ENCODE results near the gene KRTAP4-8.
"Not testable (repeated sequence)": the region's sequence is repeated elsewhere in the genome, so short reads cannot be mapped to it uniquely, and the experiment has no call there.

KRTAP4-8 gene

DNA sequence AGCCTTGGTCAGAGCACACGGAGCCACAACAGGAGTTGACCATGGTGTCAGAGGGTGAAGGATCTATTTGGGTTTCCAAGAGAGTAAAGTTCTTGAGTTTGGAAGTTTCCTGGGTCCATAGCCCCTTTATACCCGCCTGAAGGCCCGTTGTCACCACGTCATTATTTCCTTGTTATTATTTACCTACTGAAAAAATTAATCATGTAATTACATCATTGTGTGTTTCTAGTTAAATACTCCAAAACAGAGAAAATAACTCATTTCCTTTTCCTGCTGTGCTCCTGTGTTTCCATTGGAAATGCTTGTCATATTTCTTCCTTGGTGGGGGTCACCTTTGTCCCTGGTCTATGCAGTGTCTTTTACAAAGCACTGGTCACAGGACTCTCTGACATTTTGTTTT is at the start of gene KRTAP4-8:
Gene KRTAP4-8, minus strand, starts transcription at position 101 of the 400 bp plus-strand sequence. Its CDS starts 58 bp downstream, at position 43.
- no peak for DNase-seq

DNA sequence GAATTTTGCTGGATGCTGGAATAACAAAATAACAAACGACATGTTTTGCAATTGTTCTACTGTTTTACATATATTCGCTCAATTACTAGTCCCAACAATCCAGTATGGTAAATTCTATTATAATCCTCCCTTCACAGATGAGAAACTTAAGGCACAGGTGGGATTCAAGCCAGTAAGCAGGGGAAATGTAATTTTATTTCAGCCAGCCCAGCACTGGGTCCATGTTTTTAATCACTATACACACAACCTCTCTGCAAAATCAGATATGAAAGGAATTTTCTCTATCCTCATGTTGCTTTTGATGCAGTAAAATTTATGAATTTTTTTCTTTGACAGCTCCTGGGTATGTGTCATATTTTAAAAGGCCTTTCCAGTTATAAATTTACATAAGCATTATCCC is 47.3 kb upstream of the KRTAP4-8 start:
- no peak for DNase-seq

DNA sequence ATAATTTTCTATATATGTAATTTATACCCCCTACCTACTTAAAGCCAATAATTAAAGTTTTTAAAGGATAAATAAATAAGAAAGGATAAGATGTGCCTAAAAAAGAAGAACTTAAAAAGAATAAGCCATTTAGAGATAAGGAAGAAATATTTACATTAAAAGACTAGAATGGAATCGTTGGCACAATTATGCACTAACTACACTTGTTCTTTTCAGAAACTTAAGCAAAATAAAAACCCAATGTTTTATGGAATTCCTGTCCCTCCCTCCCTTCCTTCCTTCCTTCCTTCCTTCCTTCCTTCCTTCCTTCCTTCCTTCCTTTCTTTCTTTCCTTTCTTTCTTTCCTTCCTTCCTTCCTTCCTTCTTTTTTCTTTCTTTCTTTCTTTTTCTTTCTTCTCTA is 46.9 kb upstream of the KRTAP4-8 start:
- no peak for DNase-seq

DNA sequence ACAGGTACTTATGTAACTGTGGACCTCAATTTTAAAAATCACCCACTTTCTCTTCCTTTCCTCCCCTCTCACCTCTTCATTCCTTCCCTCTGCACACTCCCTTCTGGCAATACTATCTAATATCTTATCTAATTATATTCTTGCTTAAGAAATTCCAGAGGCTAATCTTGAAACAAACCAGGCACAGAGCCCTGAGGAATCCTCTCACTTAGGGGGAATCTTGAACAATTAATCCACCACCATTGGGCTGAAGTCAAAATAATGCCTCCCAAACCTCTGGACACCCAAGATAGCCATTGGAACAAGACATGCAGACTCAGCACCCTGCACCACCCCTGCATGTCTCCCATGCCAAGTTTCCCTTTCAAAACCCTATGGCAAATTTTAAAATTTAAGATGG is 43.4 kb upstream of the KRTAP4-8 start:
- DNase-seq, result no peak

DNA sequence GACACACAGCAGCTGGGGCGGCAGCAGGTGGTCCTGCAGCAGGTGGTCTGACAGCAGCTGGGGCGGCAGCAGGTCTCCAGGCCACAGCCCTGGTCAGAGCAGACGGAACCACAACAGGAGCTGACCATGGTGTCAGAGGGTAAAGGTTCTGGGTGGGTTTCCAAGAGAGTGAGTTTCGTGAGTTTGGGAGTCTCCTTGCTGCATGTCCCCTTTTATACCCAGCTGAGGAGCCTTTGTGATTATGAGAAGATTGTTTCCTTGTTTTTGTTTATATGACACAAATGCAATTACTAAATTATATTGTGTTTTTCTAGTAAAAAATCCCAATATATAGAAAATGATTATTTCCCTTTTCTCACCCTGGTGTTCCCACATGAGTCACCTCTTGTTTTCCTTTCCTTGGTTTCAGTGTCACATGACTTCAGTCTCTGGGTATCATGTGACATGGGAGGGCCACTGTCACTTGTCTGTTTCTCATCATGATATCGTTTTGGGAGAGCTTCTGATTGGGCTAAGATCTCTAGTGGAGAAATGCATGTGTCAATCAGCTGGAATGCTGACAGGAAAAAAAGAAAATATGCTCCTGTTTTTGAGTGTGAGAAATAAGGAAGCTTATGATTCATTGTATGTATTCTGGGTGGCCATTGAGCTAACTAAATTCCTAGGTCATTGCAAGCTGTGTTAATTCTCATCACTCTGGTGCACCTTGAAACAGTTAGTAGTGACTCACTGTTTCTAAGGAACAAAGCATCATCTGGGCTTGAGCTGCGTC is 42.6 kb upstream of the KRTAP4-8 start, which contains the start of gene KRTAP4-6:
Gene KRTAP4-6, minus strand, starts transcription at position 185 of the 772 bp plus-strand sequence. Its CDS starts 57 bp downstream, at position 128.
- DNase-seq, result no peak

DNA sequence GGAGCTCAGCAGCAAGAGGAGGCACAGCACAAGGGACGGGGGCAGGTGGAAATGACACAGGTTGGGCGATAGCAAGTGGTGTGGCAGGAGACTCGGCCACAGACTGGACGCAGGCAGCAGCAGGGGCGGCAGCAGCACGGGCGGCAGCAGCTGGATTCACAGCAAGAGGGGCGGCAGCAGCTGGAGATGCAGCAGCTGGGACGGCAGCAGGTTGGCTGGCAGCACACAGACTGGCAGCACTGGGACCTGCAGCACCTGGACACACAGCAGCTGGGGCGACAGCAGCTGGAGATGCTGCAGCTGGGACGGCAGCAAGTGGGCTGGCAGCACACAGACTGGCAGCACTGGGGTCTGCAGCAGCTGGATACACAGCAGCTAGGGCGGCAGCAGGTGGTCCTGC is 41.9 kb upstream of the KRTAP4-8 start:
- not testable (repeated sequence) for DNase-seq

DNA sequence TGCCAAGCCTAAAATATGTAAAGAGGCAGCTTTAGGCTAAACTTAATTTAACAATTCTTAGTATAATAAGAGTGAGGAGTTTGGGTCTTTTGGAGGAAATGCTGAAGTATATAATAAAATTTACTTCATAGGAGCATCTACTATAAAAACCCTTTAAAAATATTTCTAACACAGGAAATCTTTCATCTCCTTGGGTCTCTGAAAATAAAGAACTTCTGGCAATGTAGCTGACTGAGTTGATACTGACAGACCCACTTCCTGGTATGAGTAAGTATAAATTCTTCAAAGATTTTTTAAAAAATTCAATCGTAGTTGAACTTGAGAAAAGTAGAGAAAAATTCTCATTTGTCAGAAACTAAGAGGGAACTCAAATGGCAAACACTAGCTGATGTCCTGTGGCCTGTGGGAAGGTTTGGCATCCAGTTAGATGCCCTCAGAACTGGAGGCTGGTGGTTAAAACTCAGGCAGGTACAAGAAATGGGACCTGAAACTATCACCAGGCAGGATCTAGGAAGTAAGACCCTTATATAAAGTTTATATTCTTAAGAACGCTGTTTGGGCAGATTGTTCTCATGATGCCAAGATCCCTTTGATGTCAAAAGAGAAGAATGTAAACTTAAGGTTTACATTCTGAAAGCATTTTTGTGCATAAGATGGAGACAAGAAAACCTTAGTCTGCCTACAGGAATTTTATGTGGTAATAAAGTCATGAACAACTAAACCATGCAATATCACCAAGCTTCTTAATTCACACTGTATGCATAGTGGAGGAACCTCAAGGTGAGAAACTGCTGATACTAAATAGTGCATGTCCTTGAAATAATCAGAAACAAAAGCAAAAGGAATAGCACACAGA is 36.2 kb upstream of the KRTAP4-8 start:
- DNase-seq, result no peak

DNA sequence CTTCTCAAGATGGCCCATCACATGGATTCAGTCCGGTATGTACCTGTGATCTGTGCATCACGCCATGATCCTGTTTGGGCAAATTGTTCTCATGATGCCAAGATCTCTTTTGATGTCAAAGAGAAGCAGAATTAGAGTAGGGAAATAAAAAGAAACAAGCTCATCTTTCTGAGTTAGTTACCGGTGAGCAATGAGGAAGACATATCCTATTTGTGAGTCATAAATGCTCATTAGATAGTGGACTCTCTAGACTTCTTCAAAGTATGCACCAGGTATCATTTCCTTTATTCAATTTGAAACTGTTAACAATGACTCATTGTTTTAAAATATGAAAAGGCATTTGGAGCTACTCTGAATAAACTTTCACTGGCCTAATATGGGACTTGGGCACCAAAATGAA is 34.0 kb upstream of the KRTAP4-8 start:
- no peak for DNase-seq

DNA sequence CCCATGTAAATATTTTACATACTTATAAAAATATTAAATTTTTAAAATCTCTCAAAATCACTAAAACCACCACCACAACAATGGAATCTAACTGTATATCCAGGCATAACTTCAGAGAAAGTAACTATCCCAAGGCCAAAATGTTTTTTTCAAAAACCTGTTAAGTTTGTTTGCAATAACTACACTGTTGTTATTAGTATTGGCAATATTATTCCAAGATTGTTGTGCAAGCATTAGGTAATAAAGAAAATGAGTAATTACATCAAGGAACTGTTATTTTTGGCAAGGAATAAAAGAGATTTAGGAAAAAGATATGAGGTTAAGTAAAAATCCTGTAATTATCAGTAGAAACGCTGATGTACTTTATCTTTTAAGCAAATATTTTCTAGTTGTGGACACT is 29.4 kb upstream of the KRTAP4-8 start:
- DNase-seq, result no peak

DNA sequence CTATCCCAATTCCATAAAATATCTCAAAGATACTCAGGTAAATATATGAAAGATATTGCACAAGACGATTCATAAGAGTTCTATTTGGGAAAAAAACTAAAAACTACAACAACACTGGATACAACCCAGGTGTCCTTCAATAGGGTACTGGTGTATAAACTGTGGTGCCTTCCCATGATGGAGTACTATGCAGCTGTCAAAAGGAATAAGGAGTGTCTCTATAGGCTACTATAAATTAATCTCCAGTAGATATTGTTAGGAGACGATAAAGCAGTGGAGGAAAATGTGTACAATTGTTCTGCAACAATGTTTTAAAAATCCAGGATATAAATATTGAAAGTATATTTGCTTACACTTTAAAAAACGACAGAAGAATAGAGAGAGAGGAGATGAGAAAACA is 28.5 kb upstream of the KRTAP4-8 start:
- DNase-seq, result no peak

DNA sequence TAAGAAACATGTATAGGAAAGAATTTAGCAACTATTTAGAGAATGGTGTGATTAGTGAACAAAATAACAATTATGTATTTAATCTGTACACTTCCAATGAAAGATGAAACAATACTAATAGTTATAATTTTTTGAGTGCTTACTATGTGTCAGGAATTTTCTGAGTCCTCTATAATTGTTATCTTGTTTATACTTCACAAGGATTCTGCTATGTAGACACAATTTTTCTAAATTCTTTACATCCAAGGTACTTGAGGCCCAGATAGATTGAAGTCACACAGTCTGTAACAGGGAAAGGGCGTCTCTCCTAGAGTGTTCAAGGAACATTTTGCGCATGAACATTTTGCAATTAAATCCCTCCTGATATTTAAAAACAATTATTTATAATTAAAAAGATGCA is 27.1 kb upstream of the KRTAP4-8 start:
- DNase-seq, result no peak

DNA sequence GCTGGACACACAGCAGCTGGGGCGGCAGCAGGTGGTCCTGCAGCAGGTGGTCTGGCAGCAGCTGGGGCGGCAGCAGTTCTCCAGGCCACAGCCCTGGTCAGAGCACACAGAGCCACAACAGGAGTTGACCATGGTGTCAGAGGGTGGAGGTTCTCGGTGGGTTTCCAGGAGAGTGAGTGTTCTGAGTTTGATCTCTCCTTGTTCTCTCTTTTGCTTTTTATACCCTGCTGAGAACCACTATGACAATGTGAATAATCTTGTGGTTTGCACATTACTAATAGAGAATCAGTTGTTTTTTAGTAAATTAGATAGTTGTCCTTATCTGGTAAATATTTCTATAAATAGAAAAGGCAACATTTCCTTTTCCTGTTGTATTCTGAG is 26.0 kb upstream of the KRTAP4-8 start, which contains the start of gene KRTAP4-12:
Gene KRTAP4-12, minus strand, starts transcription at position 192 of the 381 bp plus-strand sequence. Its CDS starts 60 bp downstream, at position 132.
- DNase-seq, result not testable (repeated sequence)

DNA sequence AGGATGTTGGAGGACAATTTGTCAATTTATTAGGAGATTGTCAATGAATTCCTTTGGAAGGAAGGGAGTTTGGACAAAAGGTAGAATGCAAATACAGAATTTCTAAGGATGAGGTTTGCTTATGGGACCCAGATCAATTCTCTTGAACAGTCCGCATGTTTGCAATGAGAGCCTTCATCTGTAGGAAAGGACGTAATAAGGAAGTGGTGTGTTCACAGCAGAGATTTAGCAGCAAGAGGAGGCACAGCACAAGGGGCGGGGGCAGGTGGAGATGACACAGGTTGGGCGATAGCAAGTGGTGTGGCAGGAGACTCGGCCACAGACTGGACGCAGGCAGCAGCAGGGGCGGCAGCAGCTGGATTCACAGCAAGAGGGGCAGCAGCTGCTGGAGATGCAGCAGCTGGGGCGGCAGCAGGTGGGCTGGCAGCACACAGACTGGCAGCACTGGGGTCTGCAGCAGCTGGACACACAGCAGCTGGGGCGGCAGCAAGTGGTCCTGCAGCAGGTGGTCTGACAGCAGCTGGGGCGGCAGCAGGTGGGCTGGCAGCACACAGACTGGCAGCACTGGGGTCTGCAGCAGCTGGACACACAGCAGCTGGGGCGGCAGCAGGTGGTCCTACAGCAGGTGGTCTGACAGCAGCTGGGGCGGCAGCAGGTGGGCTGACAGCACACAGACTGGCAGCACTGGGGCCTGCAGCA is 25.5 kb upstream of the KRTAP4-8 start:
- not testable (repeated sequence) for DNase-seq

DNA sequence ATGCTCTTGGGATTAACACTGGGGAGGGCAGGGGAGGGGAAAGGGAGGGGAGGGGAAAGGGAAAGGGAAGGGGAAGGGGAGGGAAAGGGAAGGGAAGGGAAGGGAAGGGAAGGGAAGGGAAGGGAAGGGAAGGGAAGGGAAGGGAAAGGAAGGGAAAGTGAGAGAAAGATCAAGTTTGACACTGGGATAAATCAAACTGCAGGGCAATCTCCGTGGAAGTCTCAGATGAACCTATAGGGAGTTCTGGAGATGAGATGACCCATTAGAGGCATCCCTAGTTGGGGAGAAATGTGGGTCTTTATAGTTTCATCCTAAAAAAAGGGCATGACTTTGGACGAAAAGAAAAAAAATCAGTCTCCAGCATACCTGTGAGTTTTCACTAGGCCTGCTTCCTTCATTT is 23.8 kb upstream of the KRTAP4-8 start:
- no peak for DNase-seq

DNA sequence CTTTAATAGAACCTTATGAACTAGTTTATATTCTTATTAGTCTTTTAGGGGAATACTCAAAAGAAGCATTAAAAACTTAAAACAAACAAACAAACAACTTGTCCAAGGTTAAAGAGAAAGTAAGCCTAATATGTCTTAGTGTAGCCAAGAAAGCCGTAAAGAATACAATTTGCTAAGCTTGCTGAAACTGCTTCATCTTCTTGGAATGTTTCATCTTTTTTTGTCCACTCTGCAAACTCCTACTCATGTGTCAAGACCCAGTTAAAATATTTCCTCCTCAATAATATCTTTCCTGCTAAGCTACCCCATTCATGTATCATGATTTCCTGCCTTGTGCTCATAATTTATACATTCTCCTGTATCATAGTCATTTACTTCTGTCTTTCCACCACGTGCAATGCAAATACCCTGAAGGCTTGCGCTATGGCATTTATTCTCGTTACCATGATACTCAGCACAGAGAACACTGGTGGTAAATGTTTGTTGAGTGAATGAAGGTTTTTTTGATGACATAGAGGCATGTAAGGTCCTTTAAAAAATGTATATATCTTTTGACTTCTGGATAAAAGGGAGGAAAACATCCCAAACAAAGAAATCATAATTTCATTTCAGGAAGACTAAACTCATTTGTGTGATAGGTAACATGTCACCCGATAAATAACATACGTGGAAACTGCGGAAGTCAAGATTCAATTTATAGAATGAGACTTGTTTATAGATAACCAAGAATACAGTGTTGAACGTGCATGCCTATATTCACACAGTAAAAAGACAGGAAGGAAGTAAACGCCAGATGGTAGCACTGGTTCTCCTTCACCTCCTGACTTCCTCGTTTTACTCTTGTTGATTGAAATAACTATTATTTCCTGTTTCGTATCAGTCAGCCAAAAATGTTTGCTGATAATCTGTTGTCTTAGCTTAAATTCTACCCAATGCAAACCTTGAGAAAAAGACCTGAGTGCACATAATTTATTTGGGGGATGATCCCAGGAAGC is 22.1 kb upstream of the KRTAP4-8 start:
- DNase-seq, result peak; percentile 23

DNA sequence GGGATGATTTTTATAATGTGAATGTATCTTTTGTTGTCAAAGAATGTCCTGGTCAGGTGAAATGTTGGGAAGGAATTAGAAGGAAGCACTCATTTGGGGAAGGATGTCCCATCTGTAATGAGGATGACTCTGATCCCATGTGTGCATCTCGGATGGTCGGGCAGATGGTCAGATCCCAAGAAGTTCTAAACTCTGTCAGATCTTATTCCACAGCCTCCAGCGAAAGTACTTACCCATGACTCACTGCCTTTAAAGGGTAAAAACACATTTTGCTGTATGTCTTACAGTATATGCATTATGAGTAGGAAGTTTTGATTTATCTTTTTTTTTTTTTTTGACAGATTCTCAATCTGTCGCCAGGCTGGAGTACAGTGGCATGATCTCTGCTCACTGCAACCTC is 20.8 kb upstream of the KRTAP4-8 start:
- DNase-seq, result no peak

DNA sequence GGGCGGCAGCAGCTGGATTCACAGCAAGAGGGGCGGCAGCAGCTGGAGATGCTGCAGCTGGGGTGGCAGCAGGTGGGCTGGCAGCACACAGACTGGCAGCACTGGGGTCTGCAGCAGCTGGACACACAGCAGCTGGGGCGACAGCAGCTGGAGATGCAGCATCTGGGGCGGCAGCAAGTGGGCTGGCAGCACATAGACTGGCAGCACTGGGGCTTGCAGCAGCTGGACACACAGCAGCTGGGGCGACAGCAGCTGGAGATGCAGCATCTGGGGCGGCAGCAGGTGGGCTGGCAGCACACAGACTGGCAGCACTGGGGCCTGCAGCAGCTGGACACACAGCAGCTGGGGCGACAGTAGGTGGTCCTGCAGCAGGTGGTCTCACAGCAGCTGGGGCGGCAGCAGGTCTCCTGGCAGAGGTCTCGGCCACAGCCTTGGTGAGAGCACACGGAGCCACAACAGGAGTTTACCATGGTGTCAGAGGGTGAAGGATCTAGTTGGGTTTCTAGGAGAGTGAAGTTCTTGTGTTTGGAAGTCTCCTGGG is 20.0 kb upstream of the KRTAP4-8 start, which contains the start of gene KRTAP4-11:
Gene KRTAP4-11, minus strand, starts transcription at position 528 of the 541 bp plus-strand sequence. Its CDS starts 58 bp downstream, at position 470.
- not testable (repeated sequence) for DNase-seq

DNA sequence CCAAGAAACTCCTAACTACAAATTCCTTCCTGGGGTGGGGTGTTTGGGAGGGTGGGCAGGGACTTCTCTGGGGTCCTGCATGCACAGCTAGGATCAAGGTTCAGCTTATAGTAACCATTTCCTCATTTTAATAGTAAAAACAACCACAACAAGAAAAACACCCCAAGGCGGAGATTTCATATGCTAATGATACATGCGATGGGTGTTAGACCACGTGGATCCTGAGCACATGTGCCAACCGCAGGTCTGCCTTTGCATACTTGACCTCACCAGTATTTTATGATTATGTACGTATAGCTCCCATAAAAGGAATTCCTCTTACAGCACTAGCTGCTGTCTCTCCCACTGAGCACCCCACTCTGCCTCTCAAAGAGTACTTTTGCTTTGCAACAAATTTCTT is 18.4 kb upstream of the KRTAP4-8 start:
- no peak for DNase-seq

DNA sequence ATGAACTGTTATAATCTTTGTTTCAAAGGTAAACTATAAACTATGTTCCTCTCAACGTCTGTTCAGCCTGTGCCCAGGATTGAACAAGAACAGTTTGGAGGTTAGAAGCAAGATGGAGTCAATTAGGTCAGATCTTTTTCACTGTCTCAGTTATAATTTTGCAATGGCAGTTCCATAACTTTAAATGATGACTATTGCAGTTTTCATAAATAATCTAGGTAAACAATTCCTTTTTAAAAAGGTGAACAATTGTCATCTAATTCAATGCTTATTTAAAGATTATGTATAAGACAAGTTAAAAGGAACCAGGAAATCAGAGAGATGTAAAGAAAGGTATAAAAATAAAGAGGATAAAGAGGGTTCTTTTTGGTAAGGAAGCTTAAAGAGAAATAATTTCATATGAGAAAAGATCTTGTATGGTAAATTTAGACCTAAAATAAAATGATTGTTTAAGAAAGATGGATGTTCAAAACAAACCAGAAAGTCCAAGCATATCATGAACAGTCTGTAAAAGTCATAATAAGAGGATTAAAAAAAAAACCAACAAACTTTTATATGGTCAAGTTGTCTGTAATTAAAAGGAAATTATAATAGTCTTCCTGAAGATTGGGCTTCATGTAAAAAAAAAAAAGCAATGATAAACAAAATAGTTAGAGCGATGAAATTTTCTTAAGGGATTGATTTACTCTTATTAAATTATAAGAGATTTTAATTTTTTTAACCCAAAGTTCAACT is 13.4 kb upstream of the KRTAP4-8 start:
- DNase-seq, result no peak

DNA sequence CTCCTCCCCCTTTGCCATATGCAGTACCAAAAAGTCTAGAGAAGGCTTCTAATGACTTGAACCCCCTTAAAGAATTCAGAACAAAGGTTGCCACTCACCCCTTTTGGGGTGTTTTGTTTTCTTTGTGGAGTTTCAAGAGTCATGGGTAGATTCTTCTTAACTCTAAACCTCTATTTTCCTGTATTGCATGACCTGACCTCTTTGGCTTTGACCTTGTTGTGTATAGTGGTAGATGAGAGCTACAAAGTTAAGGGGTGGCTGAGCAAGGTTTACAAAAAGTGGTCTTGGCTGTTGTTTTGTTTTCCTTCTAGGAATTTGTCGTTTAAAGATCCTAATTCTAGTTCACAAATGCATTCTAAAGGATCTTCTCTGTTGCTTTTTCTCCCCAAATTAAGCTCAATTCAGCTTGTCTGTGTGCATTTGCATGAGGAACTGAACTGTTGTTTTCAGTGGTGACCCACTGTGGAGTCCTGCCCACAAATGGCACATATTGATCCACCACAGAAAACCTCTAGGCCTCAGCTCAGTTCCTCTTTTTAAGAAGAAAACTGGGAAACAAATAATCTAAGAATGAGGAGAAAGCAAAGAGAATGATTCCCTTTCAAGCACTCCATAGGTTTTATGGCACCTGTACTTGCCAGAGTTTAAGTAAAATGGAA is 10.9 kb upstream of the KRTAP4-8 start:
- DNase-seq, result not testable (repeated sequence)

Data from CD4-positive, alpha-beta T cell treated with Interleukin-17A for 1 hour (primary cell).